ENCODE measurements around the gene CYTH3. TPM values are rescaled to one million over a fixed set of nuclear protein-coding genes. Genes with fewer than 3 reads are reported as not detected.

The CYTH3 gene
- total and polyA plus RNA-seq, 7 donors: 6.1 to 15.0 (median 13.5) TPM

GRCh38 chr7:6248581-6248980 is 23.8 kb downstream of the CYTH3 start:
- intact Hi-C loops (cut with DNase I): no loop called here
- Histone ChIP-seq H3K27me3 (ENCODE audit: insufficient read depth in 3 of 3, low read length in 2 of 3) (no peaks in the 10 kb centered on the region), H3K4me3 (no peak overlapping the region), H3K27ac (no peak overlapping the region), H3K4me1 (peaks cover 48% of the 10 kb centered on the region), H3K36me3 (ENCODE audit: insufficient read depth in 1 of 2, low read depth in 1 of 2) (no peaks in the 10 kb centered on the region), H3K9me3 (no peaks in the 10 kb centered on the region)
- TF ChIP-seq CTCF (IDR thresholded peaks at IDR 0.05): no peak
- peak in 3 of 4 donors; percentile 55 to 71 (median 66) for ATAC-seq
- WGBS, 3 donors: 80 to 90% (median 90%) methylated on average over 6 of the region's 6 CpGs
- DNase-seq: no peak

GRCh38 chr7:6246251-6246917 is 26.0 kb downstream of the CYTH3 start:
- Histone ChIP-seq H3K27ac (no peak overlapping the region), H3K4me1 (peaks cover 26% of the 10 kb centered on the region), H3K9me3 (no peaks in the 10 kb centered on the region), H3K27me3 (ENCODE audit: insufficient read depth in 3 of 3, low read length in 2 of 3) (no peaks in the 10 kb centered on the region), H3K36me3 (ENCODE audit: insufficient read depth in 1 of 2, low read depth in 1 of 2) (no peaks in the 10 kb centered on the region), H3K4me3 (no peak overlapping the region)
- ATAC-seq: no peak
- no peak for DNase-seq
- WGBS, 3 donors: 85 to 88% (median 86%) methylated on average over 8 of the region's 8 CpGs
- TF ChIP-seq CTCF (IDR thresholded peaks at IDR 0.05): no peak
- intact Hi-C loops (cut with DNase I): no loop called here

- Histone ChIP-seq H3K27ac (no peak overlapping the region), H3K9me3 (no peaks in the 10 kb centered on the region), H3K4me1 (peaks cover 17% of the 10 kb centered on the region), H3K36me3 (ENCODE audit: insufficient read depth in 1 of 2, low read depth in 1 of 2) (no peaks in the 10 kb centered on the region), H3K4me3 (no peak overlapping the region), H3K27me3 (ENCODE audit: insufficient read depth in 3 of 3, low read length in 2 of 3) (no peaks in the 10 kb centered on the region)
- no peak for ATAC-seq
- no peak for DNase-seq
- 90 to 96% (median 93%) methylated on average over 3 of the region's 3 CpGs for WGBS, 3 donors
- no peak for TF ChIP-seq CTCF (IDR thresholded peaks at IDR 0.05)
- intact Hi-C loops (cut with DNase I): no loop called here
Observed at GRCh38 chr7:6244021-6244420, 28.4 kb downstream of the CYTH3 start.

- no peak for ATAC-seq
- DNase-seq: no peak
- 95 to 99% (median 95%) methylated on average over 5 of the region's 5 CpGs for WGBS, 3 donors
- no peak for TF ChIP-seq CTCF (IDR thresholded peaks at IDR 0.05)
- no peak overlapping the region for H3K4me3 ChIP-seq
- no peaks in the 10 kb centered on the region for H3K27me3 ChIP-seq (ENCODE audit: insufficient read depth in 3 of 3, low read length in 2 of 3)
- intact Hi-C loops (cut with DNase I): no loop called here
- H3K27ac ChIP-seq: no peak overlapping the region
- H3K4me1 ChIP-seq: peaks cover 13% of the 10 kb centered on the region
- no peaks in the 10 kb centered on the region for H3K36me3 ChIP-seq (ENCODE audit: insufficient read depth in 1 of 2, low read depth in 1 of 2)
- H3K9me3 ChIP-seq: no peaks in the 10 kb centered on the region
Observed at GRCh38 chr7:6243168-6243567, 29.3 kb downstream of the CYTH3 start.

- intact Hi-C loops (cut with DNase I): no loop called here
- Histone ChIP-seq H3K36me3 (ENCODE audit: insufficient read depth in 1 of 2, low read depth in 1 of 2) (no peaks in the 10 kb centered on the region), H3K4me3 (no peak overlapping the region), H3K27ac (no peak overlapping the region), H3K9me3 (no peaks in the 10 kb centered on the region), H3K27me3 (ENCODE audit: insufficient read depth in 3 of 3, low read length in 2 of 3) (no peaks in the 10 kb centered on the region), H3K4me1 (peaks cover 12% of the 10 kb centered on the region)
- WGBS, 3 donors: 97 to 98% (median 97%) methylated on average over 5 of the region's 5 CpGs
- TF ChIP-seq CTCF (IDR thresholded peaks at IDR 0.05): no peak
- ATAC-seq (no peak), DNase-seq (no peak)
Observed at GRCh38 chr7:6242561-6242960, 29.9 kb downstream of the CYTH3 start.
